ENCODE results near the gene DNAH14. TPM values are rescaled to one million over a fixed set of nuclear protein-coding genes. Genes with fewer than 3 reads are reported as not detected.

The DNAH14 gene
- total and polyA plus RNA-seq, 2 experiments from 2014 or later, result 55.3 to 80.2 TPM

- TF ChIP-seq CTCF (conservative IDR thresholded peaks at IDR 0.05; ENCODE audit: low read depth in 2 of 2) (no peak), REST (IDR thresholded peaks at IDR 0.05; ENCODE audit: unreplicated experiment) (no peak), CREB1 (CRISPR knock-in tag; IDR thresholded peaks at IDR 0.05; ENCODE audit: low read depth) (no peak), ETS1 (IDR thresholded peaks at IDR 0.05) (no peak)
Observed at GRCh38 chr1:225412803-225413351, 483.4 kb downstream of the DNAH14 start (continued).

GRCh38 chr1:225413708-225414375, 484.4 kb downstream of the DNAH14 start:
- H3K9me3 Mint-ChIP-seq, result no peaks in the 10 kb centered on the region
- peaks cover 59% of the 10 kb centered on the region for H3K36me3 Mint-ChIP-seq (ENCODE audit: low read depth)
- H3K4me3 ChIP-seq, result no peak overlapping the region
- peaks cover 17% of the 10 kb centered on the region for H3K4me1 Mint-ChIP-seq
- ATAC-seq (no peak), DNase-seq (ENCODE audit: low spot score) (no peak)
- TF ChIP-seq CTCF (conservative IDR thresholded peaks at IDR 0.05; ENCODE audit: low read depth in 2 of 2) (peak; percentile 7 to 13; a peak in 1 of 4 replicates), CREB1 (CRISPR knock-in tag; IDR thresholded peaks at IDR 0.05; ENCODE audit: low read depth) (no peak)
- no peaks in the 10 kb centered on the region for H3K9me2 ChIP-seq (ENCODE audit: insufficient read depth)
- H3K4me3 Mint-ChIP-seq, result no peak overlapping the region
- H3K27me3 Mint-ChIP-seq (ENCODE audit: insufficient read depth, low read depth, poor library complexity), result peaks cover 3% of the 10 kb centered on the region
- peaks cover 4% of the 10 kb centered on the region; the same call in 1 of the 2 replicates for H4K20me1 ChIP-seq (replicated peaks; ENCODE audit: insufficient read depth)
- H3K4me1 ChIP-seq (ENCODE audit: insufficient read depth), result no peaks in the 10 kb centered on the region
- no peak overlapping the region for H3K27ac ChIP-seq (ENCODE audit: low read depth)
- H3K36me3 ChIP-seq (ENCODE audit: insufficient read depth), result peaks cover 12% of the 10 kb centered on the region; the same call in 1 of the 2 replicates
- H3K27ac Mint-ChIP-seq, result no peak overlapping the region
- peaks cover 5% of the 10 kb centered on the region for H3K79me2 ChIP-seq (replicated peaks; ENCODE audit: insufficient read depth)
- no peak overlapping the region for H2AFZ ChIP-seq
- no peaks in the 10 kb centered on the region for H3F3A ChIP-seq (replicated peaks; ENCODE audit: low read depth)
- no peaks in the 10 kb centered on the region for H3K27me3 ChIP-seq (ENCODE audit: insufficient read depth)
- H3K4me2 ChIP-seq, result no peak overlapping the region

All from GM23338 (cell line).